Activated CD8-positive, alpha-beta memory T cell treated with anti-CD3 and anti-CD28 coated beads, Interleukin-2, amount 10 ng/mL, durations not matched to agents 7 days and 5 days (primary cell): ENCODE measurements around the gene KIRREL2. TPM values are rescaled to one million over a fixed set of nuclear protein-coding genes. Genes with fewer than 3 reads are reported as not detected.
A peak's percentile ranks its signal among the peaks of the same experiment; 100 is the strongest.
"Not testable (repeated sequence)": the region's sequence is repeated elsewhere in the genome, so short reads cannot be mapped to it uniquely, and the experiment has no call there.

ENCODE experiments used
- ATAC-seq: fragments of 150-1000 bp; cut with Tn5 transposase; one replicate; pipeline ENCODE4 v1.10.0; 2021; ENCODE audit warnings: moderate library complexity
- CTCF ChIA-PET: fragments of 350-600 bp; sonication (Branson Sonifier 250); formaldehyde crosslinking; loops from one replicate; lab custom pipeline; 2021; ENCODE audit warnings: antibody characterized with exemption; lab: Charles Lee
- DNase-seq: peaks from one replicate; pipeline ENCODE4 v3.0.0-alpha.2; 2020
- H3K27ac Mint-ChIP-seq: one replicate; pipeline ENCODE4 v1.8.0; 2021; ENCODE audit warnings: mild to moderate bottlenecking, mixed read lengths
- H3K27me3 Mint-ChIP-seq: one replicate; pipeline ENCODE4 v1.8.0; 2021; ENCODE audit warnings: mixed read lengths
- H3K36me3 Mint-ChIP-seq: one replicate; pipeline ENCODE4 v1.8.0; 2021; ENCODE audit warnings: mild to moderate bottlenecking, mixed read lengths
- H3K4me1 Mint-ChIP-seq: one replicate; pipeline ENCODE4 v1.8.0; 2021; ENCODE audit warnings: mixed read lengths
- H3K4me3 Mint-ChIP-seq: one replicate; pipeline ENCODE4 v1.8.0; 2021; ENCODE audit warnings: mild to moderate bottlenecking, moderate library complexity, mixed read lengths
- H3K9me3 Mint-ChIP-seq: one replicate; pipeline ENCODE4 v1.8.0; 2022; ENCODE audit warnings: low read depth, mixed read lengths
- total RNA-seq, 2 experiments: library from RNA; stranded (reverse); gene quantifications; one replicate each; pipeline ENCODE4 v1.2.3, GENCODE V29; 2021

Gene KIRREL2
- total RNA-seq, 2 experiments from 2014 or later = 1.1 to 1.4 TPM

DNA sequence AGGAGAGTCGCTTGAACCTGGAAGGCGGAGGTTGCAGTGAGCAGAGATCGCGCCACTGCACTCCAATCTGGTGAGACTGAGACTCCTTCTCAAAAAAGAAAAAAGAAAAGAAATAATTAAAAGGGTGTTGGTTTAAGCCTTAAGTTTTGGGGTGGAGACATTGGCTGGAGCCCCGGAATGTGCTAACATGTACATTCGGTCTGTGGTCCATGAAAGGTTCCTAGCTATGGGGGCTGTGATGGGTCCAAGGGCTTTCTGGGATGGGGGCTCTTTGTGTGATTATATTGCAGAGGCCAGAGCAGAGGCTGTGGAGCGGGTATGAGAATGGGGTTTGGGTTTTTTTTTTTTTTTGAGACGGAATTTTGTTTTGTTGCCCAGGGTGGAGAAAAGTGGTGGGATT lies 29.2 kb downstream of the KIRREL2 start:
- ATAC-seq = no peak
- Mint-ChIP-seq H3K4me1 (peaks cover 2% of the 10 kb centered on the region), H3K27ac (no peak overlapping the region), H3K4me3 (no peak overlapping the region), H3K36me3 (peaks cover 31% of the 10 kb centered on the region), H3K27me3 (no peaks in the 10 kb centered on the region), H3K9me3 (no peaks in the 10 kb centered on the region)
- no peak for DNase-seq
- CTCF ChIA-PET = interaction anchor here (0.9 to 1.2 kb wide), 3 partner anchors 9 to 47 kb away, joined by 3 to 4 read pairs (median 3); no protein-coding TSS in a partner anchor

DNA sequence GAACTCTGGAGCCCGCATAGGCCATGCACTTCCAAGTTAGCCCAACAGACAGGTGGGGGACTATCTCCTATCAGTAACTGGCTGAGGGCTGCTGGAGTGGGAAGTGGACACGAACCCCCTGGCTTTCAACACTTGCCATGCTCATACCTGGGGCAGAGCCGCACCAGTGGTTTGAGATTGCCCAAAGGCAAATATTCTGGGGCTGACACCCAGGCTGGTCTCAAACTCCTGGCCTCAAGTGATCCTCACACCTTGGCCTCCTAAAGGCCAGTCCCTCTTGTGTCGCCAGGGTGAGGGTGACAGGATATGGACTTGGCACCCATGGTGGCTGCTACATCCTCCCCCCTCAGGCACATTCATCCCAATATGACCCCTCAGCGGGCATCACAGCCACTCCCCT lies 30.5 kb downstream of the KIRREL2 start:
- Mint-ChIP-seq H3K9me3 (no peaks in the 10 kb centered on the region), H3K27ac (no peak overlapping the region)

DNA sequence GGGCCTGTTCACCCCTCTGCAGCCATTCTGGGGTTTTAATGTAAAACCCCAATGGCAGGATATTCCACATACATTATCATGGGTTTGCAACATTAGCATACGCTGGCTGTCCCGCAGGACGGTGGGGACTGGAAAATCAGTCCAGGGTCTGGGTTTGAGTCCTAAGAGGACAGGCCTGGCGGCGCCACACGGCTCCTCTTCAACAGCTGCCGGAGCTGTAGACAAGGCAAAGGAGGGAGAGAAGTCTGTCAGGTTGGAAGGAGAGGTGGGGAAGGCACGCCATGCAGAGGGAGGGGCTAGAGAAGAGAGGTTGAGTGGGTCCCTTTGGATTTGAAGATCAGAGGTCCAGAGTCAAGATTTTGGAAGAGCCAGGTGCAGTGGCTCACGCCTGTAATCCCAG lies 31.7 kb downstream of the KIRREL2 start:
- Mint-ChIP-seq H3K4me1 (peaks cover 5% of the 10 kb centered on the region), H3K9me3 (no peaks in the 10 kb centered on the region), H3K27me3 (no peaks in the 10 kb centered on the region), H3K36me3 (peaks cover 41% of the 10 kb centered on the region), H3K27ac (no peak overlapping the region), H3K4me3 (no peak overlapping the region)
- no peak for ATAC-seq
- CTCF ChIA-PET = interaction anchor here (1.1 kb wide), 1 partner anchor 44 kb away, joined by 4 read pairs; no protein-coding TSS in a partner anchor
- DNase-seq = no peak

More for the DNA sequence above, 30.5 kb downstream of the KIRREL2 start:
- peaks cover 34% of the 10 kb centered on the region for H3K36me3 Mint-ChIP-seq
- no peaks in the 10 kb centered on the region for H3K27me3 Mint-ChIP-seq
- ATAC-seq = no peak
- CTCF ChIA-PET = no interaction called here
- no peak overlapping the region for H3K4me3 Mint-ChIP-seq
- DNase-seq = no peak
- peaks cover under 1% of the 10 kb centered on the region for H3K4me1 Mint-ChIP-seq

DNA sequence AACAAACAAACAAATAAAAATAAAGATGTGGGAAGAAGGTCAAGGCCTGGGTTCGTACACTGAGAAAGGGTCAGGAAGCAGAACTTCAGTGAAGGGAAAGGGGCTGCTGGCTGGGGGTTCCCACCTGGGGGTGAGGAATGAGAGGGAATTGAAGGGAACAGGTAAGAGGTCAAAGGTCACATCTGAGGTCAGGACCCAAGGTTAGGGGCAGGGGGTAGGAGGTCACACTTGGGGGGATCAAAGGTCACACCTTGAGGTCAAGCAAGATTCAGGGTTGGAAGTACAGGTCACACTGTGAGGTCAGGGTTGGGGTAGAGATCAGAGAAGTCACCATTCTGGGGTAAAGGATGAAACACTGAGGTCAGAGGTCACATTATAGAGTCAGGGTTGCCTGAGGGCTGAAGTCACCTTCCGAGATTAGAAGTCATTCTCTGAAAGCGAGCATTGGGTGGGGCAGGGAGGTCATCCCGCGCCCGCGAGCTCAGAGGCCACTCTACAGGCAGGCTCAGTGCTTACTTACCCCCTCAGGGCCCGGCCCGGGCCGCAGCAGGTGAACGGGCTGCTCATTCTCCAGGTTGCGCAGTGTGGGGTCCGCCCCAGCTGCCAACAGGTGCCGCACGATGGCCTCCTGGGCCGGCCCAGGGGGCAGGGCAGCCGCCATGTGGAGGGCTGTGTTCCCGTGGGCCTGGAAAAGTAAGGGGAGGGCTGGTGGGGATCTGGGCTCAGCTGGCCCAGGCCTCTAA lies 32.8 kb downstream of the KIRREL2 start:
- H3K4me1 Mint-ChIP-seq = peaks cover 5% of the 10 kb centered on the region
- no peaks in the 10 kb centered on the region for H3K9me3 Mint-ChIP-seq
- no peak overlapping the region for H3K4me3 Mint-ChIP-seq
- no peak for ATAC-seq
- no peaks in the 10 kb centered on the region for H3K27me3 Mint-ChIP-seq
- DNase-seq = no peak
- H3K36me3 Mint-ChIP-seq = peaks cover 43% of the 10 kb centered on the region
- no peak overlapping the region for H3K27ac Mint-ChIP-seq
- CTCF ChIA-PET = no interaction called here

DNA sequence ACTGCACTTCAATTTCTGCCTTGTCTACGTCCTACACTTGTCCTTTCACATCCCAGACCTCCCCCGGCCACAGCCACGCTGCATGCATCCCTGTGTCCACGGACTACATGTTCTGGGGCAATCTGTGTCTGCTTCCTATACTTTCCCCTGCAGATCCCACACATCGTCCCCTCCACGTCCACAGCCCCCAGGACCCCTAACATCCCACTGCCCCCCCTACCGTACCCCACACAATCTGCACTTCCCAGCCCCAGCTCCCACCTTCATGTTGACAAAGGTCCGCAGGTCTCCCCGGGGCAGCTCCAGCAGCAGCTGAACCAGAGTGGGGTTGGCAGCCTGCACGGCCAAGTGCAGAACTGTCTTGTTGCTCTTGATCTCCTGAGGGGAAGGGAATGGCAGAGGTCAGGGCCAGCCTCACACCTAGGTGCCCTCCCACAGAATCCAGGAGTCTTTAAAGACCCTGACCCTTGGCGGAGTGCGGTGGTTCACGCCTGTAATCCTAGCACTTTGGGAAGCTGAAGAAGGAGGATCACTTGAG lies 33.5 kb downstream of the KIRREL2 start:
- CTCF ChIA-PET = interaction anchor here (1.6 kb wide), 1 partner anchor 8 kb away, joined by 4 read pairs; no protein-coding TSS in a partner anchor
- H3K9me3 Mint-ChIP-seq = no peaks in the 10 kb centered on the region
- peaks cover 5% of the 10 kb centered on the region for H3K4me1 Mint-ChIP-seq
- peaks cover 46% of the 10 kb centered on the region for H3K36me3 Mint-ChIP-seq
- DNase-seq (no peak), ATAC-seq (no peak)
- no peak overlapping the region for H3K27ac Mint-ChIP-seq
- no peak overlapping the region for H3K4me3 Mint-ChIP-seq
- H3K27me3 Mint-ChIP-seq = no peaks in the 10 kb centered on the region

DNA sequence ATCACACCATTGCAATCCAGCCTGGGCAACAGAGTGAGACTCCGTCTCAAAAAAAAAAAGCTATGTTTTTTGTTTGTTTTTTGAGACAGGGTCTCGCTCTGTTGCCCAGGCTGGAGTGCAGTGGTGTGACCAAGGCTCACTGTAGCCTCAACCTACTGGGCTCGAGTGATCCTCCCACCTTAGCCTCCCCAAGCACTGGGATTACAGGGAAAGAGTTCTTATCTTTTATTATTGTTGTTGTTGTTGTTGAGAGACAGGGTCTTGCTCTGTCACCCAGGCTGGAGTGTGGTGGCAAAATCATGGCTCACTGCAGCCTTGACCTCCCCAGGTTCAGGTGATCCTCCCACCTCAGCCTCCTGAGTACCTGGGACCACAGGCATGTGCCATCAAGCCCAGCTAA lies 35.1 kb downstream of the KIRREL2 start:
- H3K4me3 Mint-ChIP-seq, DNase-seq, H3K4me1 Mint-ChIP-seq, H3K27me3 Mint-ChIP-seq, H3K9me3 Mint-ChIP-seq, ATAC-seq, H3K27ac Mint-ChIP-seq: not testable (repeated sequence)
- CTCF ChIA-PET = interaction anchor here (0.7 to 2.6 kb wide), 3 partner anchors 37 to 41 kb away, joined by 3 to 8 read pairs (median 3); no protein-coding TSS in a partner anchor
- H3K36me3 Mint-ChIP-seq = peaks cover 52% of the 10 kb centered on the region

DNA sequence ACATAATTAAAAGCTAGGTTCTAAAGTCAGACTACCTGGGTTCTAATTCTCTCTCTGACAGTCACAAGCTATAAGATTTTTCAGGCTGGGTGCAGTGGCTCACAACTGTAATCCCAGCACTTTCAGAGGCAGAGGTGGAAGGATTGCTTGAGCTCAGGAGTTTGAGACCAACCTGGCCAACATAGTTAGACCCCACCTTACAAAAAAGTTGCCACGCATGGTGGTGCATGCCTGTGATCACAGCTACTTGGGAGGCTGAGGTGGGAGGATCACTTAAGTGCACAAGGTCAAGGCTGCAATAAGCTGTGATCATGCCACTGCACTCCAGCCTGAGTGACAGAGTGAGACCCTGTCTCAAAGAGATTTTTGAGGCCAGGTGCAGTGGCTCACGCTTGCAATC lies 37.6 kb downstream of the KIRREL2 start:
- CTCF ChIA-PET = interaction anchor here (0.9 to 1.9 kb wide), 2 partner anchors 11 to 37 kb away, joined by 3 to 7 read pairs; no protein-coding TSS in a partner anchor
- no peak for ATAC-seq
- peaks cover 13% of the 10 kb centered on the region for H3K4me1 Mint-ChIP-seq
- no peaks in the 10 kb centered on the region for H3K27me3 Mint-ChIP-seq
- DNase-seq = no peak
- peaks cover 46% of the 10 kb centered on the region for H3K36me3 Mint-ChIP-seq
- H3K27ac Mint-ChIP-seq = no peak overlapping the region
- no peak overlapping the region for H3K4me3 Mint-ChIP-seq
- H3K9me3 Mint-ChIP-seq = no peaks in the 10 kb centered on the region

DNA sequence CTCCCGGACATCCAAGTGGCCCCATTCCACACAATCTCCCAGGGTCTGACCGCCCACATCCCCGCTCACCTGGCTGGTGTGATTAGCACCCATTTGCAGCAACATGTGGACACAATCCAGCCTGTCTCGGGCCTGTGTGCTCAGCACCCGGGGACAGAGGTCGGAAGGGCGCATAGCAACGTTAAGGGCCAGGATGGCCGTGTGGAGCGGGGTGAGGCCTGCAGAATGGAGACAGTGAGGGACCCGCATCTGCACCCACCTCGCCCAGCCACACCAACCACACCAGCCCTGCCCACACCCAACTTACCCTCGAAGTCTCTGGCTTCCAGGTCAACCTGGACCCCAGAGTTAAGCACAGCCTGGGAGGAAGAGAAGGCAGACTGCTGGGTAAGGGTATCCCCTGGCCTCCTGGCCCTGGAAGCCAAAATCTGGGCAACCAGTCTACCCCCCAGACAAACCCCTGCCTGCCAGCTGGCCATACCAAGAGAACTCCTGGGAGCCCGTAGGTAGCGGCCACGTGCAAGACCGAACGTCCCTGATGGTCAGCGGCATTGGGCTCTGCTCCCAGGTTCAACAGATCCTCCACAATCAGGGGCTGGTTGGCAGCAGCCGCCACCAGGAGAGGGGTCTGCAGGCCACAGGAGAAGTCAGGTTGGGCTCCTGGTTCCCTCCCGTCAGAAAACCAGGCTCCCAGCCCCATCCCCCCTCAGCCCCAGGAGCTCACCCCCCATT lies 39.4 kb downstream of the KIRREL2 start:
- no peaks in the 10 kb centered on the region for H3K9me3 Mint-ChIP-seq
- no peak for ATAC-seq
- H3K36me3 Mint-ChIP-seq = peaks cover 34% of the 10 kb centered on the region
- no peak overlapping the region for H3K4me3 Mint-ChIP-seq
- CTCF ChIA-PET = interaction anchor here (1.0 kb wide), 1 partner anchor 35 kb away, joined by 3 read pairs; no protein-coding TSS in a partner anchor
- H3K4me1 Mint-ChIP-seq = peaks cover 14% of the 10 kb centered on the region
- no peak overlapping the region for H3K27ac Mint-ChIP-seq
- H3K27me3 Mint-ChIP-seq = no peaks in the 10 kb centered on the region
- DNase-seq = no peak

DNA sequence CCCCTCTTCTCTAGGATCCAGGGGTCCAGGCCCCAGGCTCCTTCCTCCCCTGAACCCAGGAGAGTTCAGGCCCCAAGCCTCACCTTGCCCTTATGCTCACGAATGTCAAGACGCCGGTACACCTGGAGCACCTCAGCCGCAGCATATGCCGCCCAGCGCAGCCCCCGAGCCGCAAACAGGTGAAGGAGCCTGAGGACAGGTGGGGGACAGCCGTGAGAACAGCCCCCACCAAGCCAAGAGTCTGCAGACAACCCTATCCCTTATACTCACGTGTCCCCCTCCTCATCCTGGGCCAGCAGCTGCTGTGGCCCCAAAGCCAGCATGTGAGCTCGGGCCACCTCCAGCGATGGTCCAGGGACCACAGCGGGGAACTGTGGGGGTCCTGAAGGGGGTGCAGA lies 39.9 kb downstream of the KIRREL2 start:
- H3K36me3 Mint-ChIP-seq = peaks cover 32% of the 10 kb centered on the region

DNA sequence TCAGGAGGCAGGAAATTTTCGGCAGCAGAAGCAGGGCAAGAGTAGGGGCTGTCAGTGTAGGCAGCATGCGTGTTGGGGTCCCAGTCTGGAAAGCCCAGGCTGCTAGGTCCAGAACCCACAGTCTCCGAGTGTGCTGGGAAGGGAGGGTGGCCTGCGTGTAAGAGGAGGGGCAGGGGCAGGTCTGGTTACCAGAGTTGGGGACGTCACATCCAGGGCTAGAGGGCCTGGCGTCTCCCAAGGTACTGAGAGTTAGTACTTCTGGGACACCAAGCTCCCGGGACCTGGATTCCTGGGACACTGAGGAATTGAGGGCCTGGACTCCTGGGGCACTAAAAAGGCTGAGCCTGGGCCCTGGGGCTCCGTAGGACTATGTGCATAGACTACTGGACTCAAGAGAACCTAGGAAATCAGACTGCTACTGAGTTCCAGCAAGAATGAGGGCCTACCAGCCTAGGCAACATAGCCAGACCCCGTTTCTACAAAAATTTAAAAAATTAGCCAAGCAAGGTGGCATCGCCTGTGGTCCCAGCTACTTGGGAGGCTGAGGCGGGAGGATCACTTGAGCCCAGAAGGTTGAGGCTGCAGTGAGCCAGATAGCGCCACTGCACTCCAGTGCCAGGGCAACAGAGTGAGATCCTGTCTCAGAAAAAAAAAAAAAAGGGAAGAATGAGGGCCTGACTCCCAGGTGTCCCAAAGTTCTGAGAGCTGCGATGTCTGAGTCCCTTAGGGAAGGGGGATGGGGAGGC lies 41.2 kb downstream of the KIRREL2 start:
- no peaks in the 10 kb centered on the region for H3K27me3 Mint-ChIP-seq
- H3K27ac Mint-ChIP-seq = peak overlapping the region; percentile 67
- H3K36me3 Mint-ChIP-seq = peaks cover 29% of the 10 kb centered on the region
- CTCF ChIA-PET = interaction anchor here (0.7 to 1.6 kb wide), 4 partner anchors 15 to 34 kb away, joined by 3 to 4 read pairs (median 3); no protein-coding TSS in a partner anchor
- peak overlapping the region; percentile 78 for H3K4me3 Mint-ChIP-seq
- no peaks in the 10 kb centered on the region for H3K9me3 Mint-ChIP-seq
- ATAC-seq (no peak), DNase-seq (no peak)
- peaks cover 21% of the 10 kb centered on the region for H3K4me1 Mint-ChIP-seq

More for the DNA sequence above, 39.9 kb downstream of the KIRREL2 start:
- H3K9me3 Mint-ChIP-seq = no peaks in the 10 kb centered on the region
- DNase-seq = no peak
- H3K27me3 Mint-ChIP-seq = no peaks in the 10 kb centered on the region
- no peak overlapping the region for H3K27ac Mint-ChIP-seq
- no peak for ATAC-seq
- CTCF ChIA-PET = interaction anchor here (1.0 to 1.6 kb wide), 2 partner anchors 14 to 34 kb away, joined by 3 read pairs; no protein-coding TSS in a partner anchor
- H3K4me3 Mint-ChIP-seq = no peak overlapping the region
- H3K4me1 Mint-ChIP-seq = peaks cover 16% of the 10 kb centered on the region

DNA sequence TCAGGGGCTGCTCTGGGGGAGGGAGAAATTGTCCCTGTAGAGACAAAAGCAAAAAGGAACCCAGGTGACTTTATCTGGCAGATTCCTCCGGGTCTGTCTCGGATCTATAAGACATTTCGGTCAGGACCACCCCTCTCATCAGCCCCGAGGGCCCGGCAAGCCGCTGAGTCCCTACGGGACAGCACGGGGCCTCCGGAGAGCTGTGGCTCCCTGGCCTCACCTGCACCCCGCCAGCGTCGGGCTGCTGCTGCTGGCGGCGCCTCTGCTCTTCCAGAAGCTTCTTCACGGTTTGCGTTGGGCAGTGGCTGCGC lies 41.7 kb downstream of the KIRREL2 start:
- ATAC-seq (no peak), DNase-seq (no peak)
- H3K4me1 Mint-ChIP-seq = peaks cover 24% of the 10 kb centered on the region
- peaks cover 28% of the 10 kb centered on the region for H3K36me3 Mint-ChIP-seq
- no peaks in the 10 kb centered on the region for H3K9me3 Mint-ChIP-seq
- CTCF ChIA-PET = interaction anchor here (0.7 to 1.4 kb wide), 3 partner anchors 19 to 34 kb away, joined by 3 to 4 read pairs (median 3); no protein-coding TSS in a partner anchor
- peak overlapping the region; percentile 94 for H3K27ac Mint-ChIP-seq
- peak overlapping the region; percentile 78 for H3K4me3 Mint-ChIP-seq
- no peaks in the 10 kb centered on the region for H3K27me3 Mint-ChIP-seq

DNA sequence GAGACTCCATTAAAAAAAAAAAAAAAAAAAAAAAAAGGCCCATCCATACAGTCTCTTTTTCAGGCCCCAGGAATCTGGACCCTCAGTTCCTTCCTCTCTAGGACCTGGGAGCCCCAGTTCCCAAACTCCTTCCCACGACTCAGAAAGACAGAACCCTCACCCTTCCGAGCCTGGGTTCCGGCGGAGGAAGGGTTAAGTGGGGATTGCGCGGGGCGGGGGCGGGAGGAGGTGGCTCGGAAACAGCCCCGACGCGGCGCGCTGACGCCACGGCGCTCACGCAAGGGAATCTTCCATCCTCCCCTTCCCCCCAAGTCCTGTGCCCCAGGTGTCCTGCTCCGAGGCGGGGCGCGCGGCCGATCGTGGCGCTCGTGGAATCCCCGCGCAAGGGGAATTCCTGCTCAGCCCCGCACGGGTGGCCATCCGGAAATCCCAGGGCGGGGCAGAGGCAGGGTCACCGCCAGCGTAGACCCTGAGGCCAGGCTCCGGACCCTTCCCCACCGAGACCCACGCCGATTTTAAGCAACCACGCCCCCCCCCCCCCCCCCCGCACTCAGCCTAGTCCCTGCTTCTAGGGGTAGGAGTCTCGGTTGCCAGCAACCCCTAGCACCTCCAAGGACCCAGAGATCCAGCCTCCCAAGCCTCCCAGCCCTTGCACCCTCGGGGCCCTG lies 43.0 kb downstream of the KIRREL2 start:
- peaks cover 35% of the 10 kb centered on the region for H3K4me1 Mint-ChIP-seq
- CTCF ChIA-PET = interaction anchor here (1.4 to 2.3 kb wide), 3 partner anchors 13 to 32 kb away, joined by 4 to 10 read pairs (median 5); no protein-coding TSS in a partner anchor
- peak; percentile 92 for DNase-seq

More for the DNA sequence above, 43.0 kb downstream of the KIRREL2 start:
- H3K27ac Mint-ChIP-seq = peak overlapping the region; percentile 94
- H3K36me3 Mint-ChIP-seq = peaks cover 28% of the 10 kb centered on the region
- ATAC-seq = peak; percentile 44
- H3K27me3 Mint-ChIP-seq = no peaks in the 10 kb centered on the region
- peak overlapping the region; percentile 78 for H3K4me3 Mint-ChIP-seq
- no peaks in the 10 kb centered on the region for H3K9me3 Mint-ChIP-seq
